Measurements from ENCODE around the gene GNPAT. TPM values are rescaled to one million over a fixed set of nuclear protein-coding genes. Genes with fewer than 3 reads are reported as not detected.

GNPAT gene
- total RNA-seq, 1 donor from 2014 or later = 36.3 TPM

GRCh38 chr1:231219422-231220401 is 21.3 kb upstream of the GNPAT start:
- Mint-ChIP-seq H3K4me3 (no peak overlapping the region), H3K27me3 (ENCODE audit: low read depth) (peaks cover 37% of the 10 kb centered on the region), H3K4me1 (peaks cover 3% of the 10 kb centered on the region), H3K27ac (no peak overlapping the region), H3K9me3 (no peaks in the 10 kb centered on the region), H3K36me3 (peaks cover 5% of the 10 kb centered on the region)
- TF ChIP-seq CTCF (IDR thresholded peaks at IDR 0.05; ENCODE audit: unreplicated experiment) = no peak
- DNase-seq (ENCODE audit: low spot score in 2 of 2, unreplicated experiment in 2 of 2) = no peak

- H3K27me3 Mint-ChIP-seq (ENCODE audit: low read depth) = peaks cover 26% of the 10 kb centered on the region
Measured at GRCh38 chr1:231220801-231221200, 20.2 kb upstream of the GNPAT start.

GRCh38 chr1:231226156-231226555 is 14.9 kb upstream of the GNPAT start:
- no peak for DNase-seq (ENCODE audit: low spot score in 2 of 2, unreplicated experiment in 2 of 2)
- no peaks in the 10 kb centered on the region for H3K27me3 Mint-ChIP-seq (ENCODE audit: low read depth)
- TF ChIP-seq CTCF (IDR thresholded peaks at IDR 0.05; ENCODE audit: unreplicated experiment) = no peak
- H3K4me3 Mint-ChIP-seq = no peak overlapping the region
- no peaks in the 10 kb centered on the region for H3K9me3 Mint-ChIP-seq
- no peaks in the 10 kb centered on the region for H3K4me1 Mint-ChIP-seq
- no peak overlapping the region for H3K27ac Mint-ChIP-seq
- peaks cover 30% of the 10 kb centered on the region for H3K36me3 Mint-ChIP-seq

More at GRCh38 chr1:231220801-231221200, 20.2 kb upstream of the GNPAT start:
- H3K9me3 Mint-ChIP-seq = no peaks in the 10 kb centered on the region
- peaks cover 3% of the 10 kb centered on the region for H3K4me1 Mint-ChIP-seq
- H3K36me3 Mint-ChIP-seq = peaks cover 14% of the 10 kb centered on the region
- no peak for TF ChIP-seq CTCF (IDR thresholded peaks at IDR 0.05; ENCODE audit: unreplicated experiment)
- H3K4me3 Mint-ChIP-seq = no peak overlapping the region
- no peak overlapping the region for H3K27ac Mint-ChIP-seq
- no peak for DNase-seq (ENCODE audit: low spot score in 2 of 2, unreplicated experiment in 2 of 2)

DNA sequence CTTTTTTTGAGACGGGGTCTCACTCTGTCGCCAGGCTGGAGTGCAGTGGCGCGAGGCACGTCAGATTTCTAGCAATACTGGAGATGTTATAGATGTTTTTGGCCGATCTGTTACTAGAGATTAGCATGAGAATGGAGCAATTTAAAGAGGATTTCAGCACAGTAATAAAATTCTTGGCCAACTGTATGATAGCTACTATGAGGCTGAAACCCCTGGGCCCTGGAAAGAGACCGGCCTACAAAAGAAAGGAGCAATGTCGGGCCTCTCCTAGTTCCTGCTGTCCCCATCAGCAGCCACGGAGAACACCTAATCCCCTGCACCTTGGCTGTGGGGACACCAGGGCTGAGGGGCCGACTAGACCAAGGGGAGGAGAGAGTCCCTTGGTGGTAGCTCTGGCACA is 9.5 kb upstream of the GNPAT start:
- no peak overlapping the region for H3K4me3 Mint-ChIP-seq
- no peak for TF ChIP-seq CTCF (IDR thresholded peaks at IDR 0.05; ENCODE audit: unreplicated experiment)
- DNase-seq (ENCODE audit: low spot score in 2 of 2, unreplicated experiment in 2 of 2) = no peak
- H3K27me3 Mint-ChIP-seq (ENCODE audit: low read depth) = no peaks in the 10 kb centered on the region
- H3K9me3 Mint-ChIP-seq = no peaks in the 10 kb centered on the region
- no peaks in the 10 kb centered on the region for H3K4me1 Mint-ChIP-seq
- H3K36me3 Mint-ChIP-seq = peaks cover 10% of the 10 kb centered on the region
- H3K27ac Mint-ChIP-seq = no peak overlapping the region

DNA sequence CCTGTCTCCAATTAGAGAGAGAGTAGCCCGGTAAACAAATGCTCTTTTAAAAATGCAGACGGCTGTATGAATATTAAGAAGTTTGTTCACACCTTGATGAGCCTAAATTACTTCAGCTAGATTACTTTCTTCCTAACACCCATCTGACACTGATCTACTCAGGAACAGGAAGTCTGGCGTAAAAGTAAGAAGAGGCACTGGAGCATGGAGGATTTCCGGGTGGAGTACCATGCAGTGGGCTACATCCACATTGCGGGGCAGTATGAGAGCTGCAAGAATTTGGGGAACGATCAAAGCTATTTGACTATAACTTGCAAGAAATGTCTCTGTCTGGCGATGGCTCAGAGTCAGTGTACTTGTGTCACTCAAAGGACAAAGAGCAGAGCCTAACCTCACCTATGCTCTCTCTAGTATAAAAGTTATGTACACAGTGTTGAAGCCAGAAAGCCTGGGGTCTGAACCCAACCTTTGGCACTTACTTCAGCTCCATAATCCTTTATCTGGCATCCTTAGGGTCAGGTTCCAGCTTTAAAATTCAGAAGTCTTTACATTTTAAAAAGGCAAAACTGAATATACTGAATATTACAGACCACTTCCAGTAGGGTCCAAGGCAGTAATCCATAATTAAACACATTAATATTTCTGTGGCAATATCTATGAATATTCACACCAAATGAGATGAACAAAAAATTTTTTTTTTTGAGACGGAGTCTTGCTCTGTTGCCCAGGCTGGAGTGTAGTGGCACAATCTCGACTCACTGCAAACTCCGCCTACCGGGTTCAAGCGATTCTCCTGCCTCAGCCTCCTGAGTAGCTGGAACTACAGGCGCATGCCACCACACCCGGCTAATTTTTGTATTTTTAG is 7.9 kb upstream of the GNPAT start:
- Mint-ChIP-seq H3K36me3 (peaks cover 10% of the 10 kb centered on the region), H3K27me3 (ENCODE audit: low read depth) (no peaks in the 10 kb centered on the region), H3K4me3 (no peak overlapping the region), H3K27ac (no peak overlapping the region), H3K9me3 (no peaks in the 10 kb centered on the region), H3K4me1 (no peaks in the 10 kb centered on the region)
- DNase-seq (ENCODE audit: low spot score in 2 of 2, unreplicated experiment in 2 of 2) = no peak
- no peak for TF ChIP-seq CTCF (IDR thresholded peaks at IDR 0.05; ENCODE audit: unreplicated experiment)
